ENCODE results near the gene TMEM114. TPM values are rescaled to one million over a fixed set of nuclear protein-coding genes. Genes with fewer than 3 reads are reported as not detected.

Gene TMEM114
- total RNA-seq, 4 donors from 2014 or later: not detected

DNA sequence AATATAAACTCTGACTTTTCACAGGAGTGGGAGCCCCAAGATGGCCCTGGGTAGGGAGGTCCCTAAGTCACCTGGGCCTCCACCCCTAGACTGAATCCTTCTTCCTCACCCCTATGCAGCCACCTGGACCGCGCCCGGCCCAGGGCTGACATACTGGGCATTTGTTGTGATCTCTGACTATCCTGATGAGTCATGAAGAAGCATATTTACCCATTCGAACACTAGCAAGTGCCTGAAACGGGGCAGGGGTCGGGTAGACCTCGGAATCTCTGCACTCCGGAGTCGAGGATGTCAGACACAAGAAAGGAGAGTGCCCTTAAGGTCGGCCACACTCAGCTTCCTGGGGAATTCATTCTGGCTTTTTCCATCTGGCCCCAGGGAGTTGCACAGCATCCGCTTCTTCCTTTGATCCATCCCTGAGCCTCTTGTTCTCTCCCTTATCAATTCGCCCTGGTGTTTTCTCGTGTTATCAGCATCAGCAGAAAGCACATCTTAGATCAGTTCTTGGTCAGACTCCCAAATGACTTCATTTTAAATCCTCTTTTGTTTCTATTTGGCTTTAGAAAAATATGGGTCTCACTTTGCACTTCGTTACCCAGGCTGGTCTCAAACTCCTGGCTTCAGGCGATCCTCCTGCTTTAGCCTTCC, 41.6 kb upstream of the TMEM114 start:
- peak overlapping the region in 2 of 4 donors; percentile 17 to 61 for H3K27ac ChIP-seq
- no peaks in the 10 kb centered on the region for H3K27me3 ChIP-seq
- DNase-seq (ENCODE audit: low spot score in 2 of 2): no peak
- no peak overlapping the region for H3K4me3 ChIP-seq
- peaks cover 8 to 96% (median 24%) of the 10 kb centered on the region in 3 donors for H3K36me3 ChIP-seq
- TF ChIP-seq EP300 (IDR thresholded peaks at IDR 0.05): no peak
- TF ChIP-seq, protein P1, sequence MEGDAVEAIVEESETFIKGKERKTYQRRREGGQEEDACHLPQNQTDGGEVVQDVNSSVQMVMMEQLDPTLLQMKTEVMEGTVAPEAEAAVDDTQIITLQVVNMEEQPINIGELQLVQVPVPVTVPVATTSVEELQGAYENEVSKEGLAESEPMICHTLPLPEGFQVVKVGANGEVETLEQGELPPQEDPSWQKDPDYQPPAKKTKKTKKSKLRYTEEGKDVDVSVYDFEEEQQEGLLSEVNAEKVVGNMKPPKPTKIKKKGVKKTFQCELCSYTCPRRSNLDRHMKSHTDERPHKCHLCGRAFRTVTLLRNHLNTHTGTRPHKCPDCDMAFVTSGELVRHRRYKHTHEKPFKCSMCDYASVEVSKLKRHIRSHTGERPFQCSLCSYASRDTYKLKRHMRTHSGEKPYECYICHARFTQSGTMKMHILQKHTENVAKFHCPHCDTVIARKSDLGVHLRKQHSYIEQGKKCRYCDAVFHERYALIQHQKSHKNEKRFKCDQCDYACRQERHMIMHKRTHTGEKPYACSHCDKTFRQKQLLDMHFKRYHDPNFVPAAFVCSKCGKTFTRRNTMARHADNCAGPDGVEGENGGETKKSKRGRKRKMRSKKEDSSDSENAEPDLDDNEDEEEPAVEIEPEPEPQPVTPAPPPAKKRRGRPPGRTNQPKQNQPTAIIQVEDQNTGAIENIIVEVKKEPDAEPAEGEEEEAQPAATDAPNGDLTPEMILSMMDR (IDR thresholded peaks at IDR 0.05): no peak
- TF ChIP-seq POLR2A (IDR thresholded peaks at IDR 0.05): no peak
- H3K9me3 ChIP-seq: no peaks in the 10 kb centered on the region
- 60 to 61% methylated on average over 15 of the region's 15 CpGs for WGBS, 2 donors
- peaks cover 0 to 10% (median 0%) of the 10 kb centered on the region in 4 donors for H3K4me1 ChIP-seq

DNA sequence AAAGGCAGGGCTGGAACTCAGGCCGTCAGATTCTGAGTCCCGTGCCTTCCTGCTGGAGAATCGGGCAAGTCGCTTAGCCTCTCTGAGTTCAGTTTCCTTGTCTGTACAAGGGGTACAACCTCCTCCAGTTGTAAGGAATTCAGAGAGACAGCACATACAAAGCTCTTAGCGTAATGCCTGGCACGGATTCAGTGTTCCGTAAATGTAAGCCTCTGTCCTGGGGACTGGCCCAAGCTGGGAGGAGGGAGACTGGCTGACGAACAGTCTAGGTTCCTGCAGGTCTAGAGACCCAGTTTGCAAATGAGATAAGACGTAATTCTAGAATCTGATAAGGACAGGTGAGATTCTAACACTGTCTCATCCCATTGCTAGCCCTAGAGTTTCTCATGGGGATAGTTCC, 41.1 kb upstream of the TMEM114 start:
- no peaks in the 10 kb centered on the region for H3K27me3 ChIP-seq
- no peaks in the 10 kb centered on the region for H3K9me3 ChIP-seq
- H3K4me3 ChIP-seq: no peak overlapping the region
- TF ChIP-seq EP300 (IDR thresholded peaks at IDR 0.05): no peak
- TF ChIP-seq, protein P1 (IDR thresholded peaks at IDR 0.05): no peak
- TF ChIP-seq POLR2A (IDR thresholded peaks at IDR 0.05): no peak
- 73 to 74% methylated on average over 9 of the region's 9 CpGs for WGBS, 2 donors
- peak overlapping the region in 2 of 4 donors; percentile 17 to 61 for H3K27ac ChIP-seq
- peaks cover 8 to 97% (median 21%) of the 10 kb centered on the region in 3 donors for H3K36me3 ChIP-seq
- H3K4me1 ChIP-seq: peaks cover 0 to 10% (median 0%) of the 10 kb centered on the region in 4 donors
- DNase-seq (ENCODE audit: low spot score in 2 of 2): no peak

- Histone ChIP-seq H3K36me3 (peaks cover 3 to 97% (median 21%) of the 10 kb centered on the region in 3 donors), H3K27ac (no peak overlapping the region), H3K9me3 (no peaks in the 10 kb centered on the region), H3K4me1 (peaks cover 0 to 10% (median 0%) of the 10 kb centered on the region in 4 donors), H3K4me3 (no peak overlapping the region), H3K27me3 (no peaks in the 10 kb centered on the region)
- TF ChIP-seq POLR2A (IDR thresholded peaks at IDR 0.05) (no peak), EP300 (IDR thresholded peaks at IDR 0.05) (no peak)
- TF ChIP-seq, protein P1 (IDR thresholded peaks at IDR 0.05): no peak
- 87 to 91% methylated on average over 11 of the region's 11 CpGs for WGBS, 2 donors
- DNase-seq (ENCODE audit: low spot score in 2 of 2): no peak
These were observed 40.1 kb upstream of the TMEM114 start for GRCh38 chr16:8630255-8630953.

- TF ChIP-seq EP300 (IDR thresholded peaks at IDR 0.05) (no peak), POLR2A (IDR thresholded peaks at IDR 0.05) (no peak)
- TF ChIP-seq, protein P1 (IDR thresholded peaks at IDR 0.05): no peak
- 93% methylated on average over 16 of the region's 16 CpGs for WGBS, 2 donors
- DNase-seq (ENCODE audit: low spot score in 2 of 2): no peak
- Histone ChIP-seq H3K36me3 (peaks cover 3 to 89% (median 21%) of the 10 kb centered on the region in 3 donors), H3K9me3 (no peaks in the 10 kb centered on the region), H3K4me1 (peaks cover 0 to 10% (median 0%) of the 10 kb centered on the region in 4 donors), H3K27ac (no peak overlapping the region), H3K27me3 (no peaks in the 10 kb centered on the region), H3K4me3 (no peak overlapping the region)
These were observed 38.8 kb upstream of the TMEM114 start for GRCh38 chr16:8628981-8629725.
